CD14-positive monocyte (primary cell): ENCODE results near the gene CNRIP1. TPM values are rescaled to one million over a fixed set of nuclear protein-coding genes. Genes with fewer than 3 reads are reported as not detected.

ENCODE experiments used
- DNase-seq, 3 donors: peaks; one replicate each; pipeline ENCODE4 v3.0.0-alpha.2; 2011 to 2022
- H2AFZ ChIP-seq: 2 replicates; pipeline ENCODE4 v1.6.0; 2012; ENCODE audit warnings: mild to moderate bottlenecking, low read depth, low read length, inconsistent platforms; ENCODE audit not compliant: insufficient read depth, poor library complexity, severe bottlenecking
- H3K27ac ChIP-seq, 2 donors: 1 replicate in 1 of 2; 2 replicates in 1 of 2; pipeline ENCODE4 v1.5.1; 2012 to 2013; ENCODE audit warnings: low read length in 2 of 2, control low read depth in 1 of 2, inconsistent platforms in 1 of 2, low read depth in 1 of 2, mild to moderate bottlenecking in 1 of 2
- H3K27me3 ChIP-seq, 2 donors: one replicate each; pipeline versions ENCODE4 v1.6.0 to v1.6.1; 2011 to 2013; ENCODE audit warnings: low read length in 2 of 2; ENCODE audit not compliant: control insufficient read depth in 2 of 2, insufficient read depth in 2 of 2
- H3K36me3 ChIP-seq, 2 donors: replicated peaks in 1 of 2; 1 replicate in 1 of 2; 2 replicates in 1 of 2; pipeline versions ENCODE4 v1.5.1 to v1.6.1; 2012 to 2013; ENCODE audit warnings: low read length in 2 of 2, control low read depth in 1 of 2, inconsistent platforms in 1 of 2, mild to moderate bottlenecking in 1 of 2; ENCODE audit not compliant: insufficient read depth in 2 of 2, control insufficient read depth in 1 of 2
- H3K4me1 ChIP-seq, 2 donors: 1 replicate in 1 of 2; 2 replicates in 1 of 2; pipeline versions ENCODE4 v1.5.1 to v1.6.1; 2012 to 2013; ENCODE audit warnings: low read length in 2 of 2, control low read depth in 1 of 2, inconsistent platforms in 1 of 2, mild to moderate bottlenecking in 1 of 2, moderate library complexity in 1 of 2; ENCODE audit not compliant: insufficient read depth in 2 of 2, control insufficient read depth in 1 of 2
- H3K4me2 ChIP-seq: replicated peaks from 2 replicates; pipeline ENCODE3; 2012; ENCODE audit warnings: low read length, moderate library complexity, mild to moderate bottlenecking; ENCODE audit not compliant: poor library complexity, severe bottlenecking; ENCODE audit errors: extremely low read depth
- H3K4me3 ChIP-seq, 3 experiments: fragments of 200-600 bp in 1 of 3; sonication (generic) in 1 of 3; replicated peaks in 1 of 3; 1 replicate in 2 of 3; 2 replicates in 1 of 3; pipeline ENCODE4 v1.5.1; 2011 to 2013; ENCODE audit warnings: low read length in 3 of 3, mild to moderate bottlenecking in 3 of 3, control low read depth in 2 of 3, low read depth in 2 of 3, inconsistent platforms in 1 of 3, moderate library complexity in 1 of 3
- H3K79me2 ChIP-seq: 2 replicates; pipeline ENCODE4 v1.6.0; 2012; ENCODE audit warnings: mild to moderate bottlenecking, control low read depth, inconsistent platforms, low read length, moderate library complexity; ENCODE audit not compliant: insufficient read depth
- H3K9ac ChIP-seq: 2 replicates; pipeline ENCODE4 v1.6.0; 2017; ENCODE audit warnings: low read length, mild to moderate bottlenecking; ENCODE audit not compliant: insufficient read depth, poor library complexity, severe bottlenecking
- H3K9me3 ChIP-seq, 2 donors: replicated peaks in 1 of 2; 1 replicate in 1 of 2; 2 replicates in 1 of 2; pipeline versions ENCODE4 v1.5.1 to v1.6.1; 2012 to 2013; ENCODE audit warnings: low read length in 2 of 2, control low read depth in 1 of 2; ENCODE audit not compliant: control insufficient read depth in 1 of 2, insufficient read depth in 1 of 2
- H4K20me1 ChIP-seq: 2 replicates; pipeline ENCODE4 v1.6.0; 2012; ENCODE audit warnings: mild to moderate bottlenecking, low read length, control low read depth, moderate library complexity; ENCODE audit not compliant: insufficient read depth
- H3K27ac Mint-ChIP-seq, 7 donors: one replicate each; pipeline ENCODE4 v1.8.0; 2020; ENCODE audit warnings: mild to moderate bottlenecking in 7 of 7, mixed read lengths in 7 of 7, moderate library complexity in 6 of 7, inconsistent platforms in 2 of 7
- H3K27me3 Mint-ChIP-seq, 3 donors: one replicate each; pipeline ENCODE4 v1.8.0; 2021 to 2022; ENCODE audit warnings: low read depth in 3 of 3, mild to moderate bottlenecking in 3 of 3, mixed read lengths in 3 of 3, moderate library complexity in 3 of 3, inconsistent platforms in 1 of 3
- H3K36me3 Mint-ChIP-seq, 2 donors: one replicate each; pipeline ENCODE4 v1.8.0; 2020; ENCODE audit warnings: mixed read lengths in 2 of 2, inconsistent platforms in 1 of 2, mild to moderate bottlenecking in 1 of 2
- H3K4me1 Mint-ChIP-seq: one replicate; pipeline ENCODE4 v1.8.0; 2020; ENCODE audit warnings: mild to moderate bottlenecking, mixed read lengths
- H3K4me3 Mint-ChIP-seq, 2 donors: one replicate each; pipeline ENCODE4 v1.8.0; 2020; ENCODE audit warnings: mild to moderate bottlenecking in 2 of 2, mixed read lengths in 2 of 2, moderate library complexity in 1 of 2
- H3K9me3 Mint-ChIP-seq, 7 donors: one replicate each; pipeline ENCODE4 v1.8.0; 2020 to 2022; ENCODE audit warnings: mixed read lengths in 7 of 7, mild to moderate bottlenecking in 6 of 7, moderate library complexity in 6 of 7, inconsistent platforms in 2 of 7
- WGBS: methylation state at CpG from one replicate; pipeline ENCODE4 v1.1.5; 2013; ENCODE audit warnings: missing lambda C conversion rate; ENCODE audit not compliant: insufficient coverage; 5-methylcytosine and 5-hydroxymethylcytosine counted together
- intact Hi-C, 2 donors: fragments of 100-400 bp; cut with micrococcal nuclease; formaldehyde crosslinking; loops; one replicate each; pipeline versions ENCODE4 v1.15.0 to v1.15.1; 2023
- polyA plus RNA-seq, 3 donors: library from polyadenylated mRNA; depleted of rRNA in 1 of 3; unstranded in 2 of 3; stranded (reverse) in 1 of 3; fragments of 300-500 nt in 2 of 3; fragments of >200 nt in 1 of 3; fragmentation: Illumina TruSeq in 2 of 3; gene quantifications; 1 replicate in 2 of 3; 2 replicates in 1 of 3; pipeline ENCODE4 v1.2.3, GENCODE V29; 2012 to 2021
- TF ChIP-seq, protein P1 (sequence below): fragments of 200-600 bp; IDR thresholded peaks from one replicate; pipeline ENCODE4 v1.8.0; 2022; ENCODE audit warnings: antibody characterized with exemption, mild to moderate bottlenecking

Gene CNRIP1
- polyA plus RNA-seq, 3 donors = 0.09 to 0.53 (median 0.17) TPM

DNA sequence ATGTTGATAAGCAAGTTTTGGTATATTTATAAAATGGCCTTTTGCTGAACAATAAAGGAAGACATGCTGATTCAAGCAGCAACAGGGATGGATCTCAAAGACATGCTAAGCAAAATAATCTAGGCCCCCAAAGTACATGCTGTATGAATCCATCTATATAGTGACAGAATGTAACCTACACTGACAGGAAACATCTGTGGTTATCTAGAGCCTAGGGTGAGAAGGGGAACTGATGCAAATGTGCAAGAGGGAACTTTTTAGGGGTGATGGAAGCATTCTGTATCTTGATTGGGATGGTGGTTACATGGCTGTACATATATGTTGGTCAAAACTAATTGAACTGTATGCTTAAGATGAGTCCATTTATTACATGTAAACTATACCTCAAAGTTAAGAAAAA is 24.2 kb downstream of the CNRIP1 start:
- peaks cover 0 to 2% (median 2%) of the 10 kb centered on the region in 3 donors for H3K27me3 Mint-ChIP-seq
- TF ChIP-seq, protein P1, sequence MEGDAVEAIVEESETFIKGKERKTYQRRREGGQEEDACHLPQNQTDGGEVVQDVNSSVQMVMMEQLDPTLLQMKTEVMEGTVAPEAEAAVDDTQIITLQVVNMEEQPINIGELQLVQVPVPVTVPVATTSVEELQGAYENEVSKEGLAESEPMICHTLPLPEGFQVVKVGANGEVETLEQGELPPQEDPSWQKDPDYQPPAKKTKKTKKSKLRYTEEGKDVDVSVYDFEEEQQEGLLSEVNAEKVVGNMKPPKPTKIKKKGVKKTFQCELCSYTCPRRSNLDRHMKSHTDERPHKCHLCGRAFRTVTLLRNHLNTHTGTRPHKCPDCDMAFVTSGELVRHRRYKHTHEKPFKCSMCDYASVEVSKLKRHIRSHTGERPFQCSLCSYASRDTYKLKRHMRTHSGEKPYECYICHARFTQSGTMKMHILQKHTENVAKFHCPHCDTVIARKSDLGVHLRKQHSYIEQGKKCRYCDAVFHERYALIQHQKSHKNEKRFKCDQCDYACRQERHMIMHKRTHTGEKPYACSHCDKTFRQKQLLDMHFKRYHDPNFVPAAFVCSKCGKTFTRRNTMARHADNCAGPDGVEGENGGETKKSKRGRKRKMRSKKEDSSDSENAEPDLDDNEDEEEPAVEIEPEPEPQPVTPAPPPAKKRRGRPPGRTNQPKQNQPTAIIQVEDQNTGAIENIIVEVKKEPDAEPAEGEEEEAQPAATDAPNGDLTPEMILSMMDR = no peak
- Histone ChIP-seq H3K4me1 (no peaks in the 10 kb centered on the region), H3K27me3 (no peaks in the 10 kb centered on the region), H2AFZ (no peak overlapping the region), H3K36me3 (no peaks in the 10 kb centered on the region), H3K9ac (no peak overlapping the region), H3K27ac (no peak overlapping the region), H3K4me3 (no peak overlapping the region), H3K79me2 (no peaks in the 10 kb centered on the region), H3K4me2 (no peak overlapping the region), H3K9me3 (no peaks in the 10 kb centered on the region), H4K20me1 (no peaks in the 10 kb centered on the region)
- peaks cover 10% of the 10 kb centered on the region for H3K4me1 Mint-ChIP-seq
- no peak overlapping the region for H3K4me3 Mint-ChIP-seq
- H3K27ac Mint-ChIP-seq = no peak overlapping the region
- no peaks in the 10 kb centered on the region for H3K36me3 Mint-ChIP-seq
- DNase-seq = no peak
- intact Hi-C loops = no loop called here
- H3K9me3 Mint-ChIP-seq = peaks cover 0 to 3% (median 0%) of the 10 kb centered on the region in 7 donors

DNA sequence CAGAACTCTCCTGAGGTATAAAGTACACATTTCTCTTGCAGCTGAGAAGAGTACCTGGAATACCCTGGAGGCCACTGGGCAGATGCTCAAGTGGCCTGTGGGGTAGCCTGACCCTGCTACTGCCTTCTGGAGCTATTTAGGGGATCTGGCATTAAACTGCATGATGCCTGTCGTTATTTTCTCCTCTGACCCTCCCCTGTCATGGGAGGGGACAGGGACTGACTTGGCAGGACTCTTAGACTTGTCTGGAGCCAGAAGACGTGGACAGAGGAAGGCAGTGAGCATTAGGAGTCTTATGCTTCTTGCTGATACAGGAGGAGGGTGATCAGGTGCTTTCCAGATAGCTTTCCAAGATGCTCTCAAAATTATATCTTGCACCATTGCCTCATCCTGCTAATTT is 24.8 kb downstream of the CNRIP1 start:
- H3K4me2 ChIP-seq = no peak overlapping the region
- H2AFZ ChIP-seq = no peak overlapping the region
- no peaks in the 10 kb centered on the region for H3K36me3 ChIP-seq
- DNase-seq = no peak
- no peaks in the 10 kb centered on the region for H3K27me3 ChIP-seq
- H3K4me1 Mint-ChIP-seq = peaks cover 10% of the 10 kb centered on the region
- H3K79me2 ChIP-seq = no peaks in the 10 kb centered on the region
- H4K20me1 ChIP-seq = no peaks in the 10 kb centered on the region
- TF ChIP-seq, protein P1 = no peak
- no peaks in the 10 kb centered on the region for H3K9me3 Mint-ChIP-seq
- no peak overlapping the region for H3K9ac ChIP-seq
- no peaks in the 10 kb centered on the region for H3K36me3 Mint-ChIP-seq
- H3K27ac ChIP-seq = no peak overlapping the region
- no peak overlapping the region for H3K4me3 ChIP-seq
- no peak overlapping the region for H3K4me3 Mint-ChIP-seq
- no peaks in the 10 kb centered on the region for H3K9me3 ChIP-seq
- peaks cover 0 to 2% (median 0%) of the 10 kb centered on the region in 3 donors for H3K27me3 Mint-ChIP-seq
- WGBS = 80% methylated on average over 2 of the region's 2 CpGs
- no peak overlapping the region for H3K27ac Mint-ChIP-seq
- no peaks in the 10 kb centered on the region for H3K4me1 ChIP-seq
- intact Hi-C loops = no loop called here
